ENCODE data around the gene CCDC138. TPM values are rescaled to one million over a fixed set of nuclear protein-coding genes. Genes with fewer than 3 reads are reported as not detected.
A peak's percentile ranks its signal among the peaks of the same experiment; 100 is the strongest.

The CCDC138 gene
- total RNA-seq, 1 donor from 2014 or later, result 2.9 TPM

DNA sequence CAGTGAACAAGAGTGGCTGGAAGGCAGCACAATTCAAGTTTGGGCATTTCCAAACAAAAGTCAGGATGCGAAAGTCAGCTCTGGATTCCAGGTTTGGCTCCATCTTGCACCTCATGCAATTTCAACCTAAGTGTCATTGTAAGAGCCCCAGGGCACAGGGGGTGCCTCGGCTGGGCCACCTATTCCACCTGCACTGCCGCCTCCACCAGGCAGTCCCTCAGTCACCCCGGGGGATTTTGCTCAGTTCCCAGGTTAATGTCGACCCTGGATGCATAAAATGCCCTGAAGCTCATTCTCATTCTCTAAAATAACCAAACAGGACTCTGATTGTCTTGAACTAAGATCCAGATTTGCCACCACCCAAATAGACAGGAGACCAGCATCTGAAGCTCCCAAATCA is 124.8 kb downstream of the CCDC138 start:
- Histone ChIP-seq H3K9me3 (no peaks in the 10 kb centered on the region), H3K27ac (no peak overlapping the region), H3K4me3 (no peak overlapping the region), H3K36me3 (no peaks in the 10 kb centered on the region), H3K4me1 (no peaks in the 10 kb centered on the region), H3K27me3 (no peaks in the 10 kb centered on the region)
- DNase-seq (no peak), ATAC-seq (no peak)
- intact Hi-C loops (cut with DNase I), result no loop called here
- TF ChIP-seq CTCF (IDR thresholded peaks at IDR 0.05), result no peak

- no peak overlapping the region for H3K27ac ChIP-seq
- no peaks in the 10 kb centered on the region for H3K4me1 ChIP-seq
- DNase-seq (peak; percentile 43), ATAC-seq (no peak)
- TF ChIP-seq CTCF (IDR thresholded peaks at IDR 0.05), result no peak
- no peaks in the 10 kb centered on the region for H3K36me3 ChIP-seq
- H3K4me3 ChIP-seq, result no peak overlapping the region
- intact Hi-C loops (cut with DNase I), result no loop called here
- no peaks in the 10 kb centered on the region for H3K9me3 ChIP-seq
- no peaks in the 10 kb centered on the region for H3K27me3 ChIP-seq
Measured at GRCh38 chr2:108911807-108912628, 125.4 kb downstream of the CCDC138 start.

GRCh38 chr2:108912629-108912902 is 126.0 kb downstream of the CCDC138 start:
- Histone ChIP-seq H3K4me1 (no peaks in the 10 kb centered on the region), H3K27ac (no peak overlapping the region), H3K36me3 (no peaks in the 10 kb centered on the region), H3K9me3 (no peaks in the 10 kb centered on the region), H3K4me3 (no peak overlapping the region), H3K27me3 (no peaks in the 10 kb centered on the region)
- no peak for ATAC-seq
- no peak for TF ChIP-seq CTCF (IDR thresholded peaks at IDR 0.05)
- no peak for DNase-seq
- intact Hi-C loops (cut with DNase I), result no loop called here

DNA sequence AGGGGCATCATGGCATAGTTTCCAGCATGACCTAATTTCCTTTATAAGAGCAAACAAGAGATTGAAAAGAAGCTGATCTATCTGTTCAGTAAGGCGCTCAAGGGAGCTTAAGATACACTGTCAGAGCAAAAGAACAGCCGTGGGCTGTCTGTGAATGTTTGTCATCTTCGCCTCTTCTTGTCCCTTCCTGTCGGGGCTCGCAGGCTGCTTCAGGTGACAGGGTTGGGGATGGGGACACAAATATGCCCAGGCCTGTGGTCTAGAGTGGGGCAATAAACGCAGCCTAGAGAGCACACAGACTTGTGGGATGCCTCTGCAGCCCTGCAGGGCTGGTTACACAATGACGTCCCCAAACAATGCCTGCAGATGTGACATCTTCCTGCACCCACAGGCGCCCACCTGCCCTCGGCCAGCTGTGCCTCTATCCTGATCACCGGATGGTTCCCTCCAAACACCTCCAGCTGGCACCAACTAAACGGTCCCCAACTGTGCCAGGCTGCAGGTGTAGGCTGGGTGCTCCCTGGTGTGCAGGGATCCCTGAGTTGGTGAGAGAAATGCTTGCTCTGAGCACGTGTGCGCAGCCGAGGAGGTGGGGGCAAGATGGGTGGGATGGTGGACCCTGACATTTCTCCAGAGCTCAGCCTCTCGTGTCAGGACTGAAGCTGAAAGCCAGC is 129.7 kb downstream of the CCDC138 start:
- intact Hi-C loops (cut with DNase I), result no loop called here
- Histone ChIP-seq H3K4me3 (no peak overlapping the region), H3K4me1 (no peaks in the 10 kb centered on the region), H3K36me3 (no peaks in the 10 kb centered on the region), H3K27ac (no peak overlapping the region), H3K9me3 (no peaks in the 10 kb centered on the region), H3K27me3 (no peaks in the 10 kb centered on the region)
- peak; percentile 45 for DNase-seq
- no peak for TF ChIP-seq CTCF (IDR thresholded peaks at IDR 0.05)
- ATAC-seq, result no peak

DNA sequence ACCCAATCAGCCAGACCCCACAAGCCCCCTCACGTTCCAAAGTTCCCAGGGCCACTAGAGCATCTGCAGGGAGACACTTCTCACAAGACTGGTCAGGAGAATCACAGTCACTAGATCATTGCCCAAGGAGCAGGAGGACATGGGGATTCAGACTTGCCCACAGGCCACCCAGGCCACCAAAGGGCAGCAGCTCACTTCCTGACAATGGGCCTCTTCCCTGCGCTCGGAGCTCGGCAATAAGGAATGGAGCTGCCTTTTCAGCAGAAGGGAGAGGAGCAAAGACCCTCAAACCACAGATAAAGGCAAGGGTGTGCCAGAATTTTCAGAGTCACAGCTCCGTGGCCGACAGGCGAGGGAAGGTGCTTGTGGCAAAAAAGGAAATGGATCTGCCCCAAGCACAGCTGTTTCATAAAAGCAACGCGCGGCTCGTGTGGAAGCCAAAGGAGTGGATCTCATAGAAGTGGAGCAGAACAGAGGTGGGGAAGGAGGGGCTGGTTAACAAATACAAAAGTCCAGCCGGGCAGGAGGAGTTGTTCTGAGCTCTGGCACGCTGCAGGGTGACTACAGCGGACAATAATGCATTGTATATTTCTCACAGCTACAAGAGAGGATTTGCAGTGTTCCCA is 130.3 kb downstream of the CCDC138 start:
- Histone ChIP-seq H3K4me3 (no peak overlapping the region), H3K27ac (no peak overlapping the region), H3K4me1 (no peaks in the 10 kb centered on the region), H3K9me3 (no peaks in the 10 kb centered on the region), H3K27me3 (no peaks in the 10 kb centered on the region), H3K36me3 (no peaks in the 10 kb centered on the region)
- intact Hi-C loops (cut with DNase I), result no loop called here
- no peak for ATAC-seq
- no peak for TF ChIP-seq CTCF (IDR thresholded peaks at IDR 0.05)
- DNase-seq, result peak; percentile 46

All from upper lobe of right lung (tissue), 1 donor.